MCF 10A (cell line): ENCODE results near the gene ZNF503. TPM values are rescaled to one million over a fixed set of nuclear protein-coding genes. Genes with fewer than 3 reads are reported as not detected.
"Not testable (repeated sequence)": the region's sequence is repeated elsewhere in the genome, so short reads cannot be mapped to it uniquely, and the experiment has no call there.

Source experiments
- BruUV-seq: library from RNA; stranded (reverse); fragments of 400-500 nt; replicated peaks from 2 replicates; lab custom pipeline; 2021; lab: Mats Ljungman, UMichigan
- CTCF ChIA-PET: fragments of 300-600 bp; sonication (Branson Sonifier 250); formaldehyde crosslinking; extraction: SDS; loops from one replicate; lab custom pipeline; 2021; ENCODE audit warnings: antibody characterized with exemption, inconsistent platforms; lab: Yijun Ruan, JAX
- POLR2A ChIA-PET: fragments of 300-600, 350-650 bp; sonication (Branson Sonifier 250); formaldehyde crosslinking; extraction: SDS; loops from one replicate; lab custom pipeline; 2020; ENCODE audit warnings: antibody characterized with exemption, inconsistent platforms; lab: Yijun Ruan, JAX
- DNase-seq: peaks from one replicate; pipeline ENCODE4 v3.0.0-alpha.2; 2018; ENCODE audit not compliant: unreplicated experiment
- H3K27ac Mint-ChIP-seq: one replicate; pipeline ENCODE4 v1.8.0; 2022; ENCODE audit warnings: mild to moderate bottlenecking, low read depth, mixed read lengths; ENCODE audit not compliant: unreplicated experiment
- H3K27me3 Mint-ChIP-seq: one replicate; pipeline ENCODE4 v1.8.0; 2022; ENCODE audit warnings: mixed read lengths; ENCODE audit not compliant: insufficient read depth, unreplicated experiment
- H3K36me3 Mint-ChIP-seq: one replicate; pipeline ENCODE4 v1.8.0; 2022; ENCODE audit warnings: mild to moderate bottlenecking, moderate library complexity, mixed read lengths; ENCODE audit not compliant: insufficient read depth, unreplicated experiment
- H3K4me1 Mint-ChIP-seq: one replicate; pipeline ENCODE4 v1.8.0; 2022; ENCODE audit warnings: mixed read lengths; ENCODE audit not compliant: insufficient read depth, unreplicated experiment
- H3K4me3 Mint-ChIP-seq: one replicate; pipeline ENCODE4 v1.8.0; 2022; ENCODE audit warnings: mild to moderate bottlenecking, moderate library complexity, mixed read lengths; ENCODE audit not compliant: unreplicated experiment
- H3K9me3 Mint-ChIP-seq: one replicate; pipeline ENCODE4 v1.8.0; 2022; ENCODE audit warnings: mixed read lengths; ENCODE audit not compliant: unreplicated experiment
- CTCF ChIP-seq: fragments of 200-600 bp; IDR thresholded peaks from one replicate; pipeline ENCODE4 v1.8.0; 2022; ENCODE audit warnings: antibody characterized with exemption, mild to moderate bottlenecking; ENCODE audit not compliant: unreplicated experiment
- intact Hi-C: fragments of 100-400 bp; cut with micrococcal nuclease; formaldehyde crosslinking; loops from 2 replicates; pipeline ENCODE4 v1.14.1; 2022
- total RNA-seq: library from RNA; stranded (reverse); gene quantifications from 2 replicates; pipeline ENCODE4 v1.2.3, GENCODE V29; 2022

ZNF503 gene
- total RNA-seq, 1 experiment from 2014 or later: 7.3 TPM

GRCh38 chr10:75363431-75363830, 38.1 kb downstream of the ZNF503 start:
- H3K27ac Mint-ChIP-seq: no peak overlapping the region
- peaks cover 15% of the 10 kb centered on the region for H3K4me1 Mint-ChIP-seq
- BruUV-seq: no TSS peak
- DNase-seq: no peak
- no peak overlapping the region for H3K4me3 Mint-ChIP-seq
- no peaks in the 10 kb centered on the region for H3K27me3 Mint-ChIP-seq
- ChIA-PET CTCF (interaction anchor here (1.6 kb wide), 1 partner anchor 32 kb away, joined by 4 read pairs; no protein-coding TSS in a partner anchor), POLR2A (interaction anchor here (0.6 kb wide), 1 partner anchor 157 kb away, joined by 4 read pairs; no protein-coding TSS in a partner anchor)
- intact Hi-C loops: no loop called here
- no peaks in the 10 kb centered on the region for H3K36me3 Mint-ChIP-seq
- TF ChIP-seq CTCF: no peak
- peaks cover 6% of the 10 kb centered on the region for H3K9me3 Mint-ChIP-seq

- CTCF ChIA-PET: interaction anchor here (0.6 to 2.2 kb wide), 8 partner anchors 17 to 722 kb away, joined by 3 to 12 read pairs (median 4); no protein-coding TSS in a partner anchor
- intact Hi-C loops: loop anchor here (2.0 kb wide), 1 partner anchor 65 kb away; no protein-coding TSS in a partner anchor
- peak overlapping the region; percentile 84 for H3K27ac Mint-ChIP-seq
- H3K36me3 Mint-ChIP-seq, H3K27me3 Mint-ChIP-seq, DNase-seq, H3K9me3 Mint-ChIP-seq, H3K4me3 Mint-ChIP-seq, BruUV-seq: not testable (repeated sequence)
- POLR2A ChIA-PET: interaction anchor here (0.6 to 5.5 kb wide), 11 partner anchors 10 to 999 kb away, joined by 3 to 64 read pairs (median 4); partner anchors contain the start of gene ZNF503
- H3K4me1 Mint-ChIP-seq: peaks cover 21% of the 10 kb centered on the region
Measured at GRCh38 chr10:75359876-75360275, 41.7 kb downstream of the ZNF503 start.

- H3K27ac Mint-ChIP-seq: peak overlapping the region; percentile 84
- POLR2A ChIA-PET: interaction anchor here (0.5 to 5.5 kb wide), 17 partner anchors 11 to 1648 kb away, joined by 3 to 64 read pairs (median 3); partner anchors contain the start of gene ZNF503
Measured at GRCh38 chr10:75358835-75359421, 42.6 kb downstream of the ZNF503 start.

GRCh38 chr10:75358132-75358531, 43.4 kb downstream of the ZNF503 start:
- Mint-ChIP-seq H3K27ac (peak overlapping the region; percentile 84), H3K36me3 (no peaks in the 10 kb centered on the region), H3K27me3 (no peaks in the 10 kb centered on the region), H3K4me1 (peaks cover 21% of the 10 kb centered on the region), H3K4me3 (peak overlapping the region; percentile 65), H3K9me3 (no peaks in the 10 kb centered on the region)
- ChIA-PET CTCF (interaction anchor here (0.6 to 2.4 kb wide), 9 partner anchors 36 to 1648 kb away, joined by 3 to 12 read pairs (median 5); no protein-coding TSS in a partner anchor), POLR2A (interaction anchor here (1.0 to 5.5 kb wide), 8 partner anchors 12 to 124 kb away, joined by 3 to 64 read pairs (median 12); partner anchors contain the start of gene ZNF503)
- DNase-seq: no peak
- no TSS peak for BruUV-seq
- no peak for TF ChIP-seq CTCF
- intact Hi-C loops: loop anchor here (2.0 kb wide), 1 partner anchor 63 kb away; no protein-coding TSS in a partner anchor

More at GRCh38 chr10:75358835-75359421, 42.6 kb downstream of the ZNF503 start:
- CTCF ChIA-PET: interaction anchor here (0.6 to 2.2 kb wide), 12 partner anchors 16 to 1647 kb away, joined by 3 to 12 read pairs (median 3); no protein-coding TSS in a partner anchor
- no peaks in the 10 kb centered on the region for H3K9me3 Mint-ChIP-seq
- no peak for TF ChIP-seq CTCF
- H3K4me3 Mint-ChIP-seq: peak overlapping the region; percentile 65
- no TSS peak for BruUV-seq
- H3K4me1 Mint-ChIP-seq: peaks cover 21% of the 10 kb centered on the region
- peak; percentile 92 for DNase-seq
- H3K36me3 Mint-ChIP-seq: no peaks in the 10 kb centered on the region
- H3K27me3 Mint-ChIP-seq: no peaks in the 10 kb centered on the region
- intact Hi-C loops: loop anchor here (2.0 kb wide), 1 partner anchor 64 kb away; no protein-coding TSS in a partner anchor
